Measurements from ENCODE around the gene CAMSAP3. TPM values are rescaled to one million over a fixed set of nuclear protein-coding genes. Genes with fewer than 3 reads are reported as not detected.

CAMSAP3 gene
- total RNA-seq, 1 experiment from 2014 or later: 28.4 TPM

DNA sequence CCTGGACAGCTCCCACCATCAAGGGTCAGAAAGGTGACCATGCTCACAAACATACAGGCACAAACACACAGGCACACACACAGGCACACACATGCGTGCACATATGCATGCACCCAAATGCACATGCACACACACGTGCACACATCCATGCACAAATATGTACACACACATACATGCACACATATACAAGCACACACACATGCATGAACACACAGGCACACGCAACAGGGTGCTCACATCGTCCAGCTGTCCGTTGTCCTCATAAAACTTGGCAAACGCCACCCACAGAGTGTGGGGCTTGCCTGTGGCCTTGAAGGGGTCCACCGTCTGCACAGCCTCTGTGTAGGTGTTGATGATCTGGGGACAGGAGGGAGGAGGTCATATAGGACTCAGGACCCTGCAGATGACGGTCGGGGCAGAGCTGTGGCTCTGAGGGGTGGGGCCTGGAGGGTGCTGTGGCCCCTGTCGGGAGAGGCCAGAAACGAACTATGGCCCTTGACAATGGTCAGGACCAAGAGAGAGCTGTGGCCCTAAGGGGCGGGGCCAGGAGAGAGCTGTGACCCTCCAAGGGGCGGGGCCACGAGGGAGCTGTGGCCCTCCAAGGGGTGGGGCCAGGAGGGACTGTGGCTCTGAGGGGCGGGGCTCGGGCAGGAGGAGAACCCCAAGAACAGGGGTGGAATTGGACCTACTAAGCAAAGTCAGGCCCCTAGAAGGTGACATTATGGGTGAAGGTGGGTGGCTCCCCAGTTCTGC, 27.4 kb downstream of the CAMSAP3 start:
- H4K5ac ChIP-seq (ENCODE audit: insufficient read length, low read depth, low read length): no peak overlapping the region
- H3K79me1 ChIP-seq (ENCODE audit: insufficient read depth, low read depth, low read length, poor library complexity, severe bottlenecking): peaks cover 9% of the 10 kb centered on the region
- Mint-ChIP-seq H3K27me3 (ENCODE audit: low read depth) (no peaks in the 10 kb centered on the region), H3K4me3 (no peak overlapping the region; a peak in 1 of 5 replicates), H3K27ac (no peak overlapping the region), H3K36me3 (ENCODE audit: insufficient read depth in 1 of 3, low read depth in 3 of 3) (peaks cover 30 to 56% (median 42%) of the 10 kb centered on the region in 3 experiments; a peak in 6 of 7 replicates), H3K9me3 (no peaks in the 10 kb centered on the region), H3K4me1 (peaks cover under 1% of the 10 kb centered on the region in 2 experiments; a peak in 2 of 4 replicates)
- no peak overlapping the region for H2BK15ac ChIP-seq (ENCODE audit: low read depth, low read length)
- H2BK20ac ChIP-seq (ENCODE audit: low read depth, low read length, poor library complexity, severe bottlenecking): no peak overlapping the region
- H4K91ac ChIP-seq (ENCODE audit: insufficient read length, low read depth, low read length): no peak overlapping the region
- no peak overlapping the region for H3K4me2 ChIP-seq (ENCODE audit: insufficient read depth, insufficient read length, low read length)
- H3K56ac ChIP-seq (ENCODE audit: insufficient read length, low read depth, low read length): no peak overlapping the region
- no CpG with 5 or more reads among the region's 16 CpGs for WGBS (ENCODE audit: extremely low coverage, insufficient read length, low lambda C conversion rate)
- no peak overlapping the region for H2AK5ac ChIP-seq (ENCODE audit: insufficient read length, low read length)
- H4K8ac ChIP-seq (replicated peaks; ENCODE audit: insufficient read length, low read depth, low read length): no peak overlapping the region
- peaks cover 9% of the 10 kb centered on the region; the same call in 1 of the 2 replicates for H3K79me2 ChIP-seq (ENCODE audit: insufficient read depth, low read length)
- TF ChIP-seq, protein P1, sequence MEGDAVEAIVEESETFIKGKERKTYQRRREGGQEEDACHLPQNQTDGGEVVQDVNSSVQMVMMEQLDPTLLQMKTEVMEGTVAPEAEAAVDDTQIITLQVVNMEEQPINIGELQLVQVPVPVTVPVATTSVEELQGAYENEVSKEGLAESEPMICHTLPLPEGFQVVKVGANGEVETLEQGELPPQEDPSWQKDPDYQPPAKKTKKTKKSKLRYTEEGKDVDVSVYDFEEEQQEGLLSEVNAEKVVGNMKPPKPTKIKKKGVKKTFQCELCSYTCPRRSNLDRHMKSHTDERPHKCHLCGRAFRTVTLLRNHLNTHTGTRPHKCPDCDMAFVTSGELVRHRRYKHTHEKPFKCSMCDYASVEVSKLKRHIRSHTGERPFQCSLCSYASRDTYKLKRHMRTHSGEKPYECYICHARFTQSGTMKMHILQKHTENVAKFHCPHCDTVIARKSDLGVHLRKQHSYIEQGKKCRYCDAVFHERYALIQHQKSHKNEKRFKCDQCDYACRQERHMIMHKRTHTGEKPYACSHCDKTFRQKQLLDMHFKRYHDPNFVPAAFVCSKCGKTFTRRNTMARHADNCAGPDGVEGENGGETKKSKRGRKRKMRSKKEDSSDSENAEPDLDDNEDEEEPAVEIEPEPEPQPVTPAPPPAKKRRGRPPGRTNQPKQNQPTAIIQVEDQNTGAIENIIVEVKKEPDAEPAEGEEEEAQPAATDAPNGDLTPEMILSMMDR (conservative IDR thresholded peaks at IDR 0.05): no peak
- H2BK12ac ChIP-seq (ENCODE audit: insufficient read length, low read depth, low read length): no peak overlapping the region
- no peak overlapping the region for H2BK120ac ChIP-seq (ENCODE audit: low read depth, low read length, poor library complexity, severe bottlenecking)
- H2BK5ac ChIP-seq (ENCODE audit: insufficient read length, low read length): no peak overlapping the region
- peaks cover 2% of the 10 kb centered on the region; the same call in 1 of the 2 replicates for H3K27me3 ChIP-seq (ENCODE audit: insufficient read depth, low read length)
- H3K18ac ChIP-seq (ENCODE audit: insufficient read length, low read depth, low read length): no peak overlapping the region
- no peak overlapping the region for H3K4ac ChIP-seq (ENCODE audit: low read depth, low read length)
- no peak for DNase-seq
- no peaks in the 10 kb centered on the region for H3K9me3 ChIP-seq (ENCODE audit: control insufficient read depth, low read depth, low read length)
- H4K20me1 ChIP-seq (ENCODE audit: control insufficient read depth, insufficient read depth, insufficient read length): no peaks in the 10 kb centered on the region
- H3K14ac ChIP-seq (ENCODE audit: insufficient read depth, low read length): no peak overlapping the region
- H3K4me1 ChIP-seq (ENCODE audit: insufficient read depth, low read length): no peaks in the 10 kb centered on the region
- H3K23me2 ChIP-seq (ENCODE audit: insufficient read length, low read depth, low read length, poor library complexity, severe bottlenecking): no peaks in the 10 kb centered on the region
- no peak overlapping the region for H3K27ac ChIP-seq (ENCODE audit: insufficient read length, low read depth, low read length)
- H3K23ac ChIP-seq (ENCODE audit: insufficient read length, low read depth, low read length): no peak overlapping the region
- no peak overlapping the region for H3K9ac ChIP-seq (ENCODE audit: extremely low read depth, insufficient read length, low read length)
- H2AFZ ChIP-seq (ENCODE audit: low read length): no peak overlapping the region
- no peak overlapping the region for H3T11ph ChIP-seq (ENCODE audit: low read length)

All from H9 (cell line).